ENCODE results near the gene HOMER2. TPM values are rescaled to one million over a fixed set of nuclear protein-coding genes. Genes with fewer than 3 reads are reported as not detected.
A peak's percentile ranks its signal among the peaks of the same experiment; 100 is the strongest.

HOMER2 gene
- total and polyA plus RNA-seq, 9 of the 15 experiments (the other 6 are each of a cell fraction or from before 2014, with no cell fraction given), result 0.13 to 0.47 (median 0.29) TPM; not detected in 1

- peak; percentile 23; the same call in 1 of the 2 replicates for TF ChIP-seq REST (IDR thresholded peaks at IDR 0.05; ENCODE audit: borderline replicate concordance)
- TF ChIP-seq REST (CRISPR knock-in tag; IDR thresholded peaks at IDR 0.05; ENCODE audit: low read depth), result no peak
Measured at GRCh38 chr15:82880704-82881103, 71.8 kb downstream of the HOMER2 start (continued).

GRCh38 chr15:82878325-82878724 lies 74.2 kb downstream of the HOMER2 start:
- Histone ChIP-seq H3K9ac (ENCODE audit: insufficient read depth in 1 of 2, low read depth in 2 of 2, low read length in 2 of 2) (no peak overlapping the region), H3K9me1 (ENCODE audit: control insufficient read depth, insufficient read depth, low read length) (no peaks in the 10 kb centered on the region), H3K79me2 (ENCODE audit: control insufficient read depth, insufficient read depth, low read length) (no peaks in the 10 kb centered on the region), H2AFZ (ENCODE audit: low read depth, low read length) (no peak overlapping the region), H3K27ac (ENCODE audit: extremely low read depth, low read depth, low read length) (no peak overlapping the region), H3K4me2 (ENCODE audit: insufficient read depth, low read length) (no peak overlapping the region), H3K36me3 (ENCODE audit: control insufficient read depth, insufficient read depth, low read length) (no peaks in the 10 kb centered on the region), H3K4me3 (no peak overlapping the region), H4K20me1 (replicated peaks; ENCODE audit: control insufficient read depth, insufficient read depth, low read length) (no peaks in the 10 kb centered on the region), H3K9me3 (replicated peaks; ENCODE audit: control insufficient read depth, insufficient read depth, low read depth, low read length) (no peaks in the 10 kb centered on the region), H3K27me3 (ENCODE audit: control insufficient read depth in 2 of 2, insufficient read depth in 2 of 2, low read length in 2 of 2) (peaks cover 23 to 60% of the 10 kb centered on the region in 2 experiments), H3K4me1 (replicated peaks in 1 of 2; ENCODE audit: control insufficient read depth in 2 of 2, insufficient read depth in 2 of 2, low read length in 2 of 2) (no peaks in the 10 kb centered on the region)
- CTCF ChIA-PET (ENCODE audit: low intra/inter-chr PET ratio), result no interaction called here
- BruUV-seq (replicated peaks), result no TSS peak
- FAIRE-seq, result no peak
- intact Hi-C loops (cut with micrococcal nuclease) (no loop called here), in situ Hi-C loops (cut with MboI) (no loop called here)
- no peak for ATAC-seq
- DNase-seq (ENCODE audit: extremely low read depth in 1 of 4, low spot score in 3 of 4), result no peak
- 5% methylated on average over 5 of the region's 5 CpGs for WGBS (ENCODE audit: insufficient coverage, low coverage, missing lambda C conversion rate)
- POLR2A ChIA-PET, result interaction anchor here (0.7 to 1.4 kb wide), 2 partner anchors 18 to 792 kb away, joined by 4 read pairs; no protein-coding TSS in a partner anchor
- no peak for TF ChIP-seq NCOA1 (IDR thresholded peaks at IDR 0.05; ENCODE audit: low read depth)

Data from K562 (cell line).